Stimulated activated CD8-positive, alpha-beta memory T cell treated with anti-CD3 and anti-CD28 coated beads, Interleukin-12 subunit alpha, Interleukin-12 subunit beta, amount 100 ng/mL, for 1 hour (primary cell): Measurements from ENCODE around the gene STAP1.
"Not testable (repeated sequence)": the region's sequence is repeated elsewhere in the genome, so short reads cannot be mapped to it uniquely, and the experiment has no call there.

ENCODE experiments used
- DNase-seq: peaks from one replicate; pipeline ENCODE4 v3.0.0-alpha.2; 2020; ENCODE audit warnings: low read depth

Gene STAP1

GRCh38 chr4:67624939-67625338 lies 66.4 kb downstream of the STAP1 start:
- DNase-seq: no peak

- no peak for DNase-seq
Measured at GRCh38 chr4:67632492-67632891, 74.0 kb downstream of the STAP1 start.

- DNase-seq: no peak
Measured at GRCh38 chr4:67634741-67635140, 76.2 kb downstream of the STAP1 start.

GRCh38 chr4:67635331-67635730 lies 76.8 kb downstream of the STAP1 start:
- DNase-seq: no peak

- DNase-seq: not testable (repeated sequence)
Measured at GRCh38 chr4:67636978-67637377, 78.5 kb downstream of the STAP1 start.

- DNase-seq: no peak
Measured at GRCh38 chr4:67638136-67638535, 79.6 kb downstream of the STAP1 start.

GRCh38 chr4:67651536-67651935 lies 93.0 kb downstream of the STAP1 start:
- DNase-seq: no peak
